ENCODE results near the gene IFTAP. TPM values are rescaled to one million over a fixed set of nuclear protein-coding genes. Genes with fewer than 3 reads are reported as not detected.
"Not testable (repeated sequence)": the region's sequence is repeated elsewhere in the genome, so short reads cannot be mapped to it uniquely, and the experiment has no call there.

Gene IFTAP
- polyA plus RNA-seq: not detected

- Mint-ChIP-seq H3K4me1 (peaks cover 4 to 5% (median 5%) of the 10 kb centered on the region in 3 donors), H3K27me3 (peaks cover 29% of the 10 kb centered on the region), H3K9me3 (no peaks in the 10 kb centered on the region), H3K36me3 (no peaks in the 10 kb centered on the region), H3K4me3 (peak within 1 kb of the TSS; percentile 72 to 88 (median 82)), H3K27ac (no peak within 1 kb of the TSS)
Measured at GRCh38 chr11:36594316-36594989, at the start of gene IFTAP. Gene IFTAP (plus strand): TSS chr11:36594502. CDS start chr11:36610104, 15,602 bp downstream.

- Mint-ChIP-seq H3K4me1 (no peaks in the 10 kb centered on the region), H3K36me3 (peaks cover 5% of the 10 kb centered on the region), H3K27ac (no peak overlapping the region), H3K9me3 (peaks cover 0 to 6% (median 0%) of the 10 kb centered on the region in 3 donors), H3K27me3 (peaks cover 7% of the 10 kb centered on the region), H3K4me3 (no peak overlapping the region)
Measured at GRCh38 chr11:36550385-36551115, 43.8 kb upstream of the IFTAP start.

GRCh38 chr11:36557390-36557789 is 36.9 kb upstream of the IFTAP start:
- H3K9me3 Mint-ChIP-seq, H3K27ac Mint-ChIP-seq, H3K27me3 Mint-ChIP-seq, H3K4me3 Mint-ChIP-seq, H3K4me1 Mint-ChIP-seq, H3K36me3 Mint-ChIP-seq: not testable (repeated sequence)

GRCh38 chr11:36557991-36558390 is 36.3 kb upstream of the IFTAP start:
- Mint-ChIP-seq H3K4me3 (peak overlapping the region in 1 of 4 donors; percentile 12), H3K36me3 (peaks cover 2% of the 10 kb centered on the region), H3K27ac (no peak overlapping the region), H3K27me3 (peaks cover 7% of the 10 kb centered on the region), H3K4me1 (peaks cover 2 to 7% (median 5%) of the 10 kb centered on the region in 3 donors), H3K9me3 (peaks cover 2 to 7% (median 3%) of the 10 kb centered on the region in 3 donors)

GRCh38 chr11:36558571-36559413 is 35.5 kb upstream of the IFTAP start:
- Mint-ChIP-seq H3K27ac (peak overlapping the region in 1 of 3 donors; percentile 17), H3K9me3 (peaks cover 2 to 7% (median 3%) of the 10 kb centered on the region in 3 donors), H3K36me3 (peaks cover 2% of the 10 kb centered on the region), H3K4me1 (peaks cover 2 to 7% (median 5%) of the 10 kb centered on the region in 3 donors), H3K4me3 (peak overlapping the region in 2 of 4 donors; percentile 3 to 25), H3K27me3 (peaks cover 7% of the 10 kb centered on the region)

GRCh38 chr11:36564376-36565030 is 29.8 kb upstream of the IFTAP start:
- Mint-ChIP-seq H3K27me3 (peaks cover 22% of the 10 kb centered on the region), H3K4me3 (peak overlapping the region in 1 of 4 donors; percentile 85), H3K4me1 (peaks cover 3 to 5% (median 5%) of the 10 kb centered on the region in 3 donors), H3K27ac (no peak overlapping the region), H3K36me3 (peaks cover 2% of the 10 kb centered on the region), H3K9me3 (peaks cover 0 to 6% (median 2%) of the 10 kb centered on the region in 3 donors)

- peaks cover 22% of the 10 kb centered on the region for H3K27me3 Mint-ChIP-seq
- H3K27ac Mint-ChIP-seq: no peak overlapping the region
- H3K36me3 Mint-ChIP-seq: no peaks in the 10 kb centered on the region
- H3K9me3 Mint-ChIP-seq: peaks cover 0 to 2% (median under 1%) of the 10 kb centered on the region in 3 donors
- H3K4me1 Mint-ChIP-seq: peaks cover 3 to 5% (median 5%) of the 10 kb centered on the region in 3 donors
- peak overlapping the region in 1 of 4 donors; percentile 85 for H3K4me3 Mint-ChIP-seq
Measured at GRCh38 chr11:36565031-36565610, 29.2 kb upstream of the IFTAP start.

GRCh38 chr11:36566407-36567053 is 27.8 kb upstream of the IFTAP start:
- H3K9me3 Mint-ChIP-seq: no peaks in the 10 kb centered on the region
- H3K27ac Mint-ChIP-seq: no peak overlapping the region
- peaks cover 3 to 5% (median 5%) of the 10 kb centered on the region in 3 donors for H3K4me1 Mint-ChIP-seq
- peaks cover 27% of the 10 kb centered on the region for H3K27me3 Mint-ChIP-seq
- no peak overlapping the region for H3K4me3 Mint-ChIP-seq
- H3K36me3 Mint-ChIP-seq: no peaks in the 10 kb centered on the region

- Mint-ChIP-seq H3K4me3 (no peak within 1 kb of the TSS), H3K27ac (no peak within 1 kb of the TSS), H3K36me3 (no peaks in the 10 kb centered on the region), H3K4me1 (peaks cover 3 to 5% (median 5%) of the 10 kb centered on the region in 3 donors), H3K27me3 (peaks cover 34% of the 10 kb centered on the region), H3K9me3 (no peaks in the 10 kb centered on the region)
Measured at GRCh38 chr11:36567694-36568093, 26.6 kb upstream of the IFTAP start, which contains the start of gene RAG1. Gene RAG1 (plus strand): TSS chr11:36568007. CDS start chr11:36573305, 5,298 bp downstream.

GRCh38 chr11:36569095-36569494 is 25.2 kb upstream of the IFTAP start:
- H3K36me3 Mint-ChIP-seq: peaks cover 1% of the 10 kb centered on the region
- H3K4me1 Mint-ChIP-seq: peaks cover 3 to 5% (median 5%) of the 10 kb centered on the region in 3 donors
- no peak overlapping the region for H3K27ac Mint-ChIP-seq
- H3K4me3 Mint-ChIP-seq: no peak overlapping the region
- H3K9me3 Mint-ChIP-seq: no peaks in the 10 kb centered on the region
- peaks cover 42% of the 10 kb centered on the region for H3K27me3 Mint-ChIP-seq

- H3K36me3 Mint-ChIP-seq: peaks cover 7% of the 10 kb centered on the region
- H3K9me3 Mint-ChIP-seq: no peaks in the 10 kb centered on the region
- H3K27ac Mint-ChIP-seq: no peak overlapping the region
- no peaks in the 10 kb centered on the region for H3K4me1 Mint-ChIP-seq
- H3K27me3 Mint-ChIP-seq: peaks cover 35% of the 10 kb centered on the region
- no peak overlapping the region for H3K4me3 Mint-ChIP-seq
Measured at GRCh38 chr11:36574486-36574885, 19.8 kb upstream of the IFTAP start.

GRCh38 chr11:36577373-36577772 is 16.9 kb upstream of the IFTAP start:
- Mint-ChIP-seq H3K27ac (no peak overlapping the region), H3K4me1 (no peaks in the 10 kb centered on the region), H3K27me3 (peaks cover 24% of the 10 kb centered on the region), H3K4me3 (no peak overlapping the region), H3K9me3 (peaks cover 1 to 12% (median 3%) of the 10 kb centered on the region in 3 donors), H3K36me3 (peaks cover 8% of the 10 kb centered on the region)

- no peak overlapping the region for H3K4me3 Mint-ChIP-seq
- H3K4me1 Mint-ChIP-seq: no peaks in the 10 kb centered on the region
- H3K27ac Mint-ChIP-seq: no peak overlapping the region
- H3K27me3 Mint-ChIP-seq: peaks cover 19% of the 10 kb centered on the region
- H3K36me3 Mint-ChIP-seq: peaks cover 8% of the 10 kb centered on the region
- peaks cover 3 to 12% (median 3%) of the 10 kb centered on the region in 3 donors for H3K9me3 Mint-ChIP-seq
Measured at GRCh38 chr11:36577859-36578258, 16.4 kb upstream of the IFTAP start.
